ENCODE data around the gene CDH7.

The CDH7 gene

GRCh38 chr18:65751155-65752085 is 608 bp downstream of the CDH7 start:
- DNase-seq (ENCODE audit: low spot score) = peak; percentile 21
- in situ Hi-C loops (cut with MboI; ENCODE audit: low sequenced_read_pairs, unreplicated experiment) = no loop called here

GRCh38 chr18:65752625-65753325 is 2.0 kb downstream of the CDH7 start:
- no peak for TF ChIP-seq CTCF (IDR thresholded peaks at IDR 0.05; ENCODE audit: borderline replicate concordance, control extremely low read depth, extremely low read depth, insufficient read depth, missing control alignments)
- no peak for DNase-seq (ENCODE audit: low spot score)
- in situ Hi-C loops (cut with MboI; ENCODE audit: low sequenced_read_pairs, unreplicated experiment) = no loop called here

More at GRCh38 chr18:65751155-65752085, 608 bp downstream of the CDH7 start:
- TF ChIP-seq CTCF (IDR thresholded peaks at IDR 0.05; ENCODE audit: borderline replicate concordance, control extremely low read depth, extremely low read depth, insufficient read depth, missing control alignments) = no peak

- peak; percentile 26 for DNase-seq (ENCODE audit: low spot score)
- peak; percentile 18 for TF ChIP-seq CTCF (IDR thresholded peaks at IDR 0.05; ENCODE audit: borderline replicate concordance, control extremely low read depth, extremely low read depth, insufficient read depth, missing control alignments)
- in situ Hi-C loops (cut with MboI; ENCODE audit: low sequenced_read_pairs, unreplicated experiment) = no loop called here
Observed at GRCh38 chr18:65753520-65753919, 2.7 kb downstream of the CDH7 start.

- in situ Hi-C loops (cut with MboI; ENCODE audit: low sequenced_read_pairs, unreplicated experiment) = no loop called here
- no peak for TF ChIP-seq CTCF (IDR thresholded peaks at IDR 0.05; ENCODE audit: borderline replicate concordance, control extremely low read depth, extremely low read depth, insufficient read depth, missing control alignments)
- DNase-seq (ENCODE audit: low spot score) = no peak
Observed at GRCh38 chr18:65754121-65754520, 3.3 kb downstream of the CDH7 start.

- in situ Hi-C loops (cut with MboI; ENCODE audit: low sequenced_read_pairs, unreplicated experiment) = no loop called here
- no peak for TF ChIP-seq CTCF (IDR thresholded peaks at IDR 0.05; ENCODE audit: borderline replicate concordance, control extremely low read depth, extremely low read depth, insufficient read depth, missing control alignments)
- no peak for DNase-seq (ENCODE audit: low spot score)
Observed at GRCh38 chr18:65755616-65756015, 4.8 kb downstream of the CDH7 start.

- TF ChIP-seq CTCF (IDR thresholded peaks at IDR 0.05; ENCODE audit: borderline replicate concordance, control extremely low read depth, extremely low read depth, insufficient read depth, missing control alignments) = no peak
- in situ Hi-C loops (cut with MboI; ENCODE audit: low sequenced_read_pairs, unreplicated experiment) = no loop called here
- DNase-seq (ENCODE audit: low spot score) = no peak
Observed at GRCh38 chr18:65760457-65760856, 9.6 kb downstream of the CDH7 start.
